ENCODE data around the gene IKZF3.

DNA sequence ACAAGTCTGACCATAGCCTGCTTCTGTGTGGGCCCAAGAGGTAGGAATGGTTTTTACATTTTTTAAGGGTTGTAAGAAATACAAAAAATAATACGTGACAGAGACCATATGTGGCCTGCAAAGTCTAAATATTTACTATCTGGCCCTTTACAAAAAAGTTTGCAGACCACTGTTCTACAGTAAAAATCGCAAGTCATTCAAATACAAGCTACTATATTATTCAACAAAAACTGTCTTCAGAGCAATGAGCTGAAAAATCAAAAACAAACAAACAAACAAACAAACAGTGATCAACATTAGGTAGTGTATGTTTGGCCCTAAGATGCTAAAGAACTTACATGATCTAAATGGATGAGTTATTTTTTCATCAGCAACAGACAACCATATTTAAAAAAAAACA lies 32.5 kb downstream of the IKZF3 start:
- no peak for TF ChIP-seq POLR2A (IDR thresholded peaks at IDR 0.05)
- TF ChIP-seq, protein P1, sequence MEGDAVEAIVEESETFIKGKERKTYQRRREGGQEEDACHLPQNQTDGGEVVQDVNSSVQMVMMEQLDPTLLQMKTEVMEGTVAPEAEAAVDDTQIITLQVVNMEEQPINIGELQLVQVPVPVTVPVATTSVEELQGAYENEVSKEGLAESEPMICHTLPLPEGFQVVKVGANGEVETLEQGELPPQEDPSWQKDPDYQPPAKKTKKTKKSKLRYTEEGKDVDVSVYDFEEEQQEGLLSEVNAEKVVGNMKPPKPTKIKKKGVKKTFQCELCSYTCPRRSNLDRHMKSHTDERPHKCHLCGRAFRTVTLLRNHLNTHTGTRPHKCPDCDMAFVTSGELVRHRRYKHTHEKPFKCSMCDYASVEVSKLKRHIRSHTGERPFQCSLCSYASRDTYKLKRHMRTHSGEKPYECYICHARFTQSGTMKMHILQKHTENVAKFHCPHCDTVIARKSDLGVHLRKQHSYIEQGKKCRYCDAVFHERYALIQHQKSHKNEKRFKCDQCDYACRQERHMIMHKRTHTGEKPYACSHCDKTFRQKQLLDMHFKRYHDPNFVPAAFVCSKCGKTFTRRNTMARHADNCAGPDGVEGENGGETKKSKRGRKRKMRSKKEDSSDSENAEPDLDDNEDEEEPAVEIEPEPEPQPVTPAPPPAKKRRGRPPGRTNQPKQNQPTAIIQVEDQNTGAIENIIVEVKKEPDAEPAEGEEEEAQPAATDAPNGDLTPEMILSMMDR (IDR thresholded peaks at IDR 0.05), result no peak

Data from stomach (tissue), 4 donors.